HG03575 (cell line): ENCODE data around the gene DLAT.
"Not testable (repeated sequence)": the region's sequence is repeated elsewhere in the genome, so short reads cannot be mapped to it uniquely, and the experiment has no call there.

Source experiments
- ATAC-seq: cut with Tn5 transposase; IDR thresholded peaks from one replicate; pipeline ENCODE4 v1.9.1; 2021; ENCODE audit not compliant: unreplicated experiment, insufficient number of reproducible peaks, low FRiP score; ENCODE audit errors: extremely low read depth

DLAT gene

GRCh38 chr11:112042161-112042960, 17.2 kb downstream of the DLAT start:
- ATAC-seq: no peak

- no peak for ATAC-seq
Measured at GRCh38 chr11:112042961-112043304, 17.7 kb downstream of the DLAT start.

GRCh38 chr11:112044961-112045360, 19.8 kb downstream of the DLAT start:
- ATAC-seq: no peak

- not testable (repeated sequence) for ATAC-seq
Measured at GRCh38 chr11:112046647-112047046, 21.4 kb downstream of the DLAT start.

GRCh38 chr11:112048256-112048655, 23.0 kb downstream of the DLAT start:
- not testable (repeated sequence) for ATAC-seq

GRCh38 chr11:112049777-112050176, 24.6 kb downstream of the DLAT start:
- no peak for ATAC-seq

- ATAC-seq: no peak
Measured at GRCh38 chr11:112050721-112051120, 25.5 kb downstream of the DLAT start.

- ATAC-seq: no peak
Measured at GRCh38 chr11:112051768-112052167, 26.6 kb downstream of the DLAT start.

GRCh38 chr11:112057170-112057569, 32.0 kb downstream of the DLAT start:
- no peak for ATAC-seq

GRCh38 chr11:112058103-112058502, 32.9 kb downstream of the DLAT start:
- ATAC-seq: no peak

- ATAC-seq: no peak
Measured at GRCh38 chr11:112062923-112063322, 37.7 kb downstream of the DLAT start.

- ATAC-seq: peak; percentile 63
Measured at GRCh38 chr11:112073941-112074811, 49.0 kb downstream of the DLAT start, which contains the start of the genes NKAPD1 and PIH1D2. Gene NKAPD1 (plus strand): TSS chr11:112074299. CDS start chr11:112075575, 1,276 bp downstream. Gene PIH1D2 (minus strand): TSS chr11:112074017. CDS start chr11:112073174, 843 bp downstream.

GRCh38 chr11:112082729-112083128, 57.5 kb downstream of the DLAT start:
- ATAC-seq: no peak

GRCh38 chr11:112085822-112086421, 60.7 kb downstream of the DLAT start:
- peak; percentile 17 for ATAC-seq

GRCh38 chr11:112086422-112087191, 61.4 kb downstream of the DLAT start, which contains the start of the genes SDHD and TIMM8B:
Gene SDHD (plus strand): TSS chr11:112086873. CDS start chr11:112086908, 35 bp downstream.
Gene TIMM8B (minus strand): TSS chr11:112086756. CDS start chr11:112086723, 33 bp downstream.
- peak; percentile 52 for ATAC-seq

GRCh38 chr11:112087212-112087611, 62.0 kb downstream of the DLAT start:
- no peak for ATAC-seq

GRCh38 chr11:112095302-112095701, 70.1 kb downstream of the DLAT start:
- not testable (repeated sequence) for ATAC-seq

- no peak for ATAC-seq
Measured at GRCh38 chr11:112096194-112096593, 71.0 kb downstream of the DLAT start.
